Vagina (tissue), 2 donors: Measurements from ENCODE around the gene PRRG2.

Experiments used
- CTCF ChIP-seq, 3 experiments: fragments of 450-650 bp in 2 of 3; fragments of 200-600 bp in 1 of 3; sonication (generic) in 1 of 3; IDR thresholded peaks; one replicate each; pipeline ENCODE4 v1.5.1; 2017 to 2019; ENCODE audit warnings: antibody characterized with exemption in 3 of 3, mild to moderate bottlenecking in 2 of 3, moderate library complexity in 2 of 3
- POLR2A ChIP-seq, 2 donors: fragments of 450-650 bp; IDR thresholded peaks; one replicate each; pipeline ENCODE4 v1.6.1; 2017; ENCODE audit warnings: antibody characterized with exemption in 2 of 2, mild to moderate bottlenecking in 2 of 2, moderate library complexity in 2 of 2
- POLR2AphosphoS5 ChIP-seq, 2 donors: sonication (generic); formaldehyde crosslinking; IDR thresholded peaks; one replicate each; pipeline ENCODE4 v1.9.0; 2017; ENCODE audit warnings: antibody characterized with exemption in 2 of 2, mild to moderate bottlenecking in 2 of 2, low read depth in 1 of 2; ENCODE audit not compliant: insufficient read depth in 1 of 2

- TF ChIP-seq POLR2A (IDR thresholded peaks at IDR 0.05) (no peak), CTCF (IDR thresholded peaks at IDR 0.05) (no peak), POLR2AphosphoS5 (IDR thresholded peaks at IDR 0.05; ENCODE audit: insufficient read depth in 1 of 2, low read depth in 1 of 2) (no peak)
Observed at GRCh38 chr19:49629659-49630058, 48.5 kb downstream of the PRRG2 start.
